Measurements from ENCODE around the gene MMP24.

Gene MMP24

DNA sequence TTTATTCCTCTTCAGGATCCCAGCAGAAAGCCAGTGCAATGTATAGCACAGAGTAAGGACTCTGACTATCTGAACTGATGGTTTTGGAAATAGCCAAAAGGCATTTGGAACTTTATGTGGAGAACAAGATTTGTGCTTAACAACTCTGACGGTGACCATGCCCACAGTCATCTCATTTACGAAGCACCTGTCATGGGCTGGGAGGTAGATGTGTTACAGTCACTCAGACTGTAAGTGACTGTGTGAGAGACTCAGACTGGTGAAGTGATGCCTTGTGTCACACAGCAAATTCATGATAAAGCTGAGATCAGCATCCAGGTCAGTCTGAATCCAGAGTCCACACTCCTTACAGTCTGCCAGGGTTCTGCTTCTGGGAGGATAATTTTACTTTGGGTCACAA is 89.6 kb downstream of the MMP24 start:
- no peak for DNase-seq

DNA sequence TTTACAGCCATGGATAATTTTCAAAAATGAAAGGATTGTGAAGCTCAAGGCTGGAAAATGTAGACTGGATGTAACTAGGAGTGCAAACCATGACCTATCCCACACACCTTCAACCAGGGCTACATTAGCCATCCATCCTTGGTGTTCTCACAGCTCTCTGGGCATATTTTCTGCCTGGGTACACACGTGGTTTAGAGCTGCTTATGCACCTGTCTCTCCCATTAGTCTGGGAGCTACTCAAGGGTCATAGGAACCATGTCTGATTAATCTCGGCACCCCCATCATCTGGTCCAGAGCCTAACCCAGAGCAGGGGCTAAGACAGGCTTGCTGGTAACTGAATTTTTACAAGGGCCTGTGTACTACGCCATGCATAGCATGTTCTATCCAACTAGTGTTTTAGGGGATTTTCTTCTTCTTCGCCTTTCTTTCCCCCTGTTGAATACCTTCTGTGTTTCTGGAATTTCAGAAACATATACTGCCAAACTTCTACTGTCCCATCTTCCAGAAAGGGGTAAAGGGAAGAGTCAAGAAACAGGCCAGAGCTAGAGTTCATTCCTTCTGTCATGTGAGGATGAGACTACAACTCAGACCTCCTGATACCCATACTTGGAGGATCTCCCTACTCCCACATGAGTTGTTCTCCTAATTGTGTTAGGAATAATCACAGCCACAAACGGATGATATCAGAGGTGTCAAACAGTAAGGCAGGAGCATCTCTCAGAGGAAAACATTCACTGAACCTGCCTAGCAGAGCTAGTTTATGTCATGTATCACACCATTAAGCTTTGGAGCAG is 91.1 kb downstream of the MMP24 start:
- no peak for DNase-seq

DNA sequence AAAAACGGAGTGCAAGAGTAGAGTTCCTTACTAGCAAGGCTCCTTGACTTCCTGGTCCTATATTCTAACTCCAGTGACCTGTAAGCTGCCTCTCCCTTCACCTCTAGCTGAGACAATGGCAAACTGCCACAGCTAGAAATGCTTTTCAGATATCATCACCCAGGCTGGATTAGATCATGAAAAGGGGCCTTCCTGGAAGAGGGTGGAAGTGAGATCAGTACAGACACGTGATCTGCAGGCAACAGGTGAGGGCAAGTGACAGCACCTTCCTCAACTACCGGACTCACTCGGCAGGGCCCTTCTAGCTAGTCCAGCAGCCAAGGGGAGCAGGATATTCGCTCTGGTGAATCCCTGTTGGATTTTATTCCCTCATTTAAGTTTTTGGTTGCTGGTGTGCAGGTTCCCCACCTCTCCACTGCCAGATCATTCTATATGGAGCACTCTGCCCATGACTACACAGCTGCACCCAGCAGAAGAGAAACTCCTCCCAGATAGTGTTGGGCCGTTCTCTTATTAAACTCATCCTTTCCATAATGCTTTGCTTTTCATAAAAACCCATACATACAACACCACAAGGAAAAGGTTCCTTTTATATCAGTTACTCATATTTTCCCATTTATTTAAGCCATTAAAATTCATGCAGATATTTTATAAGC is 92.1 kb downstream of the MMP24 start:
- DNase-seq = peak in 1 of 2 experiments; percentile 19

DNA sequence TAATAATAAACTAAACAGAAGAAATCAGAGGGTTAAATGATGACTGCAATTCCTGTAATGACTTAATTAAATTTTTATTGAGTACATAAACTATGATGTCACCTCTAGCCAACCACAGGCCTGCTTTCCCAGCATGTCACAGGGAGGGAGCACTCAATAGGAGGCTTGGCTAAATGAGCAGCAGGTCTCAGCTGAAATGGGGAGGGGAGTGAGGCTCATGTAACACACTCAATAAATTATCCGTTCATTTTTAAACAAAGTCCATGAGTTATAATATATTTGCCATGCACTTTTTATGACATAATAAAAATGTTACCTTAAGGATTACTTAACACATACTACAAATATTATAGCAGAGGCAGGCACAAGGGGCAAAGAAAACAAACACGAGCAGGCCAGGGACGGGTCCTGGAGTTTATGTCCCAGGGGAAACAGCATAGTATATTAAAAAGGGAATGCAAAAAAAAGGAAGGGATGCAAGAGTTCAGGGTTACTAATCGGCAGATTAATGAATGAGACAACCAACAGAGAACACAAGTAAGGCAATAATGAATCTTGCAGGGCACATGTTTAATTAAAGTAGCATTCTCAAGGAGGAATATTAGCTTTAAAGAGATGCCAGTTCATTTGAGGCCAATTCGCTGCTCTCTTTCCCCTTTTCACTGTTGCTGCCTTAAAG is 92.8 kb downstream of the MMP24 start:
- DNase-seq = peak in 1 of 2 experiments; percentile 47

DNA sequence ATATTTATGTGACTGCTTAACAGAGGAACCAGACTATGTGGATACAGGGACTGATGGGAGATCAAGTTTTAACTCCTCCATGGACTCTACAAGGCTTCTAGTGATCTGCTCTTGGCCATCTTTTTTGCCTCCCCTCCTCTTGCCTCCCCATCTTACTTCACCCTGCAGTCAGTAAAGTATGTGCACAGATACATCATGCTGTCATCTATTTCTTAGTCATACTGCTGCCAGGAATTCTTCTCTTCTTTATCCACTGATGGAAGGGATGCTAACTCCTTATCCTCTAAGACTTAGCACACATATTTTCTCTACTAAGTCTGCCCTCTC is 93.3 kb downstream of the MMP24 start:
- DNase-seq = no peak

DNA sequence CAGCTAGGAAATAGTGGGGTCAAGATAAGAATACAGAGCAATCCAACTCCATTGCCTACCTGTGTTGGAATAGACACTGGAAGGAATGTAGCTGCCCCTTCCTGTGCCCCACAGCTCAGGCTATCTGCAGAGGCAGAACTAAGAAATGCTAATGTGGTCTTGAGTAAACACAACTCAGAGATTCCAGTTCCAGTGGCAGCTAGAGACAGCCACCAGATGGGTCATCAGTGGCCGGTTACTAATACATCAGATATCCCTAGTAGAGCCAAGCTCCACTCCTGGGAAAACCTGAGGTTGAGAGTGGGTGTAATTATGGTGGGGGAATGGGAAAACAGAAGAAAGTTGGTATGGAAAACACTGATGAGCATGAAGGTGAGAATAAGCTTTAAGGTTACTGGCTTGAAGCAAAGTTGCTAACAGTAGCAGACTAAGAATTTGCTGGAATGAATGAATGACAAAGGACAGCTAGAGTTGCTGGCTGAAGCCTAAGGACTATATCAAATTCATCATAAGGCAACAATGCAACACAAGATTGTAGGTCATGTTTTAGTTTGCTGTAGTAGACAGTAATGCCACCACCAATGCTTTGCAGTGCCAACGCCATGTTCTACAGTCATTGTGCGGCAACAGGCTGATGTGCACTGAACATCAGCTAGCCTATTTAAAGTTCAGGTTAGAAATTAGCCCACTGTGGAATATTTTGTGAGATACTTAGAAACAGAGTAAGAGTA is 94.1 kb downstream of the MMP24 start:
- DNase-seq = no peak

DNA sequence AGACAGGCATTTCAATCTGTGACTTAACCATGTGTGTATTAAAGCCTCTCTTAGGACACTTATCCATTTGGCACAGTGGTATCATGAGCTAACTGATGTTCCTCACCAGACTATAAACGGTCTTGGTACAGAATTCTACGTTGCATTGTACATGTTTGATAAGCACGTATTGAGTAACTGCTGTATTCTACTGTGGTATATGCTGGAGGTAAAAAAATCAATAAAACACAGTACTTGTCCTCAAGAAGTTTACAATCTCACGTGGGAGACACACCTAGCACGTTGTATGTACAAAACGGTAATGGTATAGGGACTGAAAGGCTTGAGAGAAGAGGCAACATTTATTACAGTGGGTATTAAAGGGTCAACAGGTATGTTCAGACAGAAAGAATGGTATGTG is 98.9 kb downstream of the MMP24 start:
- DNase-seq = no peak

DNA sequence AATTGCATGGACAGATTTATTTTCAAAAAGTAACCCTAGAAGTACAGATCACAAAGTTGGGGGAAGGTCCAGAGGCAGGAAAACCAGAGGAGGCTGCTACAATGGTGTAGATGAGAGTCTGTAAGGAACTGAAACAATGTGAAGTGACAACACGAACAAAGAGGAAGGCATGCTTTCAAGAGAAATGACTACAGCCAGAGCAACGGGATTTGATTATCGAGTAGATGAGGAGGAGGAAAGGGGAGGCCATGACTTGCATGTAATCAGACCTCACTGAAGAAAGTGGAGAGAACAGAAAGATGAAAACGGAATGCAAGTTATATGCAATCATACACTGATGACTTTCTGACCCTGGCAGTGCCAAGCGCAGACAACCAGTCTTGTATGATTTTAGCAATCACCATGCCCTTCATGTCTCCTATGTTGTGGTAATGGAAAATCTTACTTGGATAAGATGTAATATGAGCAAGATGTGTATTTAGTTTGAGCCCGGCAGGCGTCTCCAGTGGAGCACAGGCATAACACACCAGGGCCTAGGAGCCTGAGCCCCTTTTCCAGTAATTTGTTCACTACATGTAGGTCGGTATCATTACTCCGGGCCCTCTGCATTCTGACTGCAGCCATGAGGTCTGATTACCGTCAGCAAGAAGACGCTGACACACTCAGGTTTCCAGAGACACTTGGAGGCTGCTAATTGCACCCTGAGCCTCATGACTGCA is 99.7 kb downstream of the MMP24 start:
- DNase-seq = no peak
